Fibroblast of lung (primary cell): ENCODE measurements around the gene UBQLN3. TPM values are rescaled to one million over a fixed set of nuclear protein-coding genes. Genes with fewer than 3 reads are reported as not detected.

Source experiments
- DNase-seq, 2 donors: peaks; one replicate each; pipeline versions ENCODE4 v3.0.0 to v3.0.0-alpha.2; 2010; ENCODE audit warnings: low read depth in 2 of 2
- H2AFZ ChIP-seq: 2 replicates; pipeline ENCODE4 v1.5.1; 2012; ENCODE audit warnings: low read length, control low read depth, inconsistent platforms
- H3K27ac ChIP-seq: 2 replicates; pipeline ENCODE4 v1.5.1; 2011; ENCODE audit warnings: low read length, control low read depth; ENCODE audit not compliant: insufficient read depth
- H3K27me3 ChIP-seq: 2 replicates; pipeline ENCODE4 v1.5.1; 2011; ENCODE audit warnings: mild to moderate bottlenecking, low read length; ENCODE audit not compliant: control insufficient read depth, insufficient read depth
- H3K36me3 ChIP-seq: 2 replicates; pipeline ENCODE4 v1.5.1; 2011; ENCODE audit warnings: low read length; ENCODE audit not compliant: control insufficient read depth, insufficient read depth
- H3K4me1 ChIP-seq: 2 replicates; pipeline ENCODE4 v1.5.1; 2011; ENCODE audit warnings: low read length; ENCODE audit not compliant: control insufficient read depth, insufficient read depth; ENCODE audit errors: extremely low read depth
- H3K4me2 ChIP-seq: 2 replicates; pipeline ENCODE4 v1.5.1; 2011; ENCODE audit warnings: low read length, control low read depth; ENCODE audit not compliant: insufficient read depth; ENCODE audit errors: extremely low read depth
- H3K4me3 ChIP-seq, 4 experiments: fragments of 200-600 bp in 1 of 4; sonication (generic) in 1 of 4; replicated peaks in 1 of 4; 2 replicates each; pipeline ENCODE4 v1.5.1; 2011 to 2016; ENCODE audit warnings: low read length in 4 of 4, low read depth in 3 of 4, mild to moderate bottlenecking in 3 of 4, control low read depth in 2 of 4, inconsistent platforms in 1 of 4, mixed read lengths in 1 of 4; ENCODE audit not compliant: insufficient read depth in 1 of 4; ENCODE audit errors: control extremely low read depth in 1 of 4
- H3K79me2 ChIP-seq: 2 replicates; pipeline ENCODE4 v1.5.1; 2012; ENCODE audit warnings: mild to moderate bottlenecking, low read length, inconsistent platforms; ENCODE audit not compliant: control insufficient read depth, insufficient read depth
- H3K9ac ChIP-seq: 2 replicates; pipeline ENCODE4 v1.5.1; 2011; ENCODE audit warnings: mild to moderate bottlenecking, low read length, control low read depth; ENCODE audit not compliant: insufficient read depth
- H3K9me3 ChIP-seq: 2 replicates; pipeline ENCODE4 v1.5.1; 2012; ENCODE audit warnings: low read depth, low read length; ENCODE audit not compliant: control insufficient read depth, insufficient read depth
- H4K20me1 ChIP-seq: 2 replicates; pipeline ENCODE4 v1.5.1; 2011; ENCODE audit warnings: low read length; ENCODE audit not compliant: control insufficient read depth, insufficient read depth; ENCODE audit errors: extremely low read depth
- EZH2 ChIP-seq: IDR thresholded peaks from 2 replicates; pipeline ENCODE4 v1.5.1; 2012; ENCODE audit warnings: low read length, control low read depth, mild to moderate bottlenecking; ENCODE audit errors: missing control alignments
- polyA plus RNA-seq, 2 donors: library from polyadenylated mRNA; depleted of rRNA in 1 of 2; stranded (reverse) in 1 of 2; unstranded in 1 of 2; fragments of >200 nt; gene quantifications; 2 replicates each; pipeline ENCODE4 v1.2.1, GENCODE V29; 2011 to 2012; ENCODE audit warnings: missing spikeins in 1 of 2
- total RNA-seq: library from RNA; depleted of rRNA; stranded (reverse); fragments of >200 nt; gene quantifications from 2 replicates; pipeline ENCODE4 v1.2.1, GENCODE V29; 2014
- TF ChIP-seq, protein P1 (sequence below), 2 donors: IDR thresholded peaks in 1 of 2; conservative IDR thresholded peaks in 1 of 2; 1 replicate in 1 of 2; 2 replicates in 1 of 2; pipeline ENCODE4 v1.5.1; 2011 to 2012; ENCODE audit warnings: low read length in 2 of 2, control low read depth in 1 of 2, inconsistent platforms in 1 of 2, low read depth in 1 of 2, mild to moderate bottlenecking in 1 of 2

The UBQLN3 gene
- total and polyA plus RNA-seq, 2 donors (not counting 1 experiment from before 2014, with no cell fraction given) = 0.17 TPM; not detected in 1

DNA sequence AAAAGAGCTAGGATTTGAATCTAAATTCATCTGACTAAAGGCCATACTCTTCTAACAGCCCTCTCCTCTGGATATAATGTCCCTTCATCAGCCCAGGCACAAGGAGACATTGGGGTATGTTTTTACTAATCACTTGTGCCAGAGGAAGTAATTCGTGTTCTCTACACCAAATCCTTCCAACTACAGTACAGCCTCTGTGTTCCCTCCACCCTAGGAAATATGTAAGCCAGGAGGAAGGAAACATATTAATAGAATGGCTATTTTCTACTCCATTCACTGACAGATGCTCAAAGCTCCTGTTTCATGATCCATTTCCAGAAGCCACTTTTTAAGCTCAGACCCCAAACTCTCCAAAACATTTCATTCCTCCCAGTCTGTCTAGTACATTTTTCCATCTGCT lies 18.7 kb upstream of the UBQLN3 start:
- H3K27ac ChIP-seq = no peak overlapping the region
- H2AFZ ChIP-seq = no peak overlapping the region
- no peaks in the 10 kb centered on the region for H3K9me3 ChIP-seq
- no peaks in the 10 kb centered on the region for H3K4me1 ChIP-seq
- DNase-seq = no peak
- no peaks in the 10 kb centered on the region for H3K36me3 ChIP-seq
- no peaks in the 10 kb centered on the region for H3K27me3 ChIP-seq
- no peak overlapping the region for H3K4me2 ChIP-seq
- no peak overlapping the region for H3K4me3 ChIP-seq
- no peaks in the 10 kb centered on the region for H3K79me2 ChIP-seq
- no peaks in the 10 kb centered on the region for H4K20me1 ChIP-seq
- H3K9ac ChIP-seq = no peak overlapping the region
- TF ChIP-seq, protein P1, sequence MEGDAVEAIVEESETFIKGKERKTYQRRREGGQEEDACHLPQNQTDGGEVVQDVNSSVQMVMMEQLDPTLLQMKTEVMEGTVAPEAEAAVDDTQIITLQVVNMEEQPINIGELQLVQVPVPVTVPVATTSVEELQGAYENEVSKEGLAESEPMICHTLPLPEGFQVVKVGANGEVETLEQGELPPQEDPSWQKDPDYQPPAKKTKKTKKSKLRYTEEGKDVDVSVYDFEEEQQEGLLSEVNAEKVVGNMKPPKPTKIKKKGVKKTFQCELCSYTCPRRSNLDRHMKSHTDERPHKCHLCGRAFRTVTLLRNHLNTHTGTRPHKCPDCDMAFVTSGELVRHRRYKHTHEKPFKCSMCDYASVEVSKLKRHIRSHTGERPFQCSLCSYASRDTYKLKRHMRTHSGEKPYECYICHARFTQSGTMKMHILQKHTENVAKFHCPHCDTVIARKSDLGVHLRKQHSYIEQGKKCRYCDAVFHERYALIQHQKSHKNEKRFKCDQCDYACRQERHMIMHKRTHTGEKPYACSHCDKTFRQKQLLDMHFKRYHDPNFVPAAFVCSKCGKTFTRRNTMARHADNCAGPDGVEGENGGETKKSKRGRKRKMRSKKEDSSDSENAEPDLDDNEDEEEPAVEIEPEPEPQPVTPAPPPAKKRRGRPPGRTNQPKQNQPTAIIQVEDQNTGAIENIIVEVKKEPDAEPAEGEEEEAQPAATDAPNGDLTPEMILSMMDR (conservative IDR thresholded peaks at IDR 0.05 in 1 of 2, IDR thresholded peaks at IDR 0.05 in 1 of 2; ENCODE audit: low read depth in 1 of 2, low read length in 2 of 2) = no peak
- no peak for TF ChIP-seq EZH2

DNA sequence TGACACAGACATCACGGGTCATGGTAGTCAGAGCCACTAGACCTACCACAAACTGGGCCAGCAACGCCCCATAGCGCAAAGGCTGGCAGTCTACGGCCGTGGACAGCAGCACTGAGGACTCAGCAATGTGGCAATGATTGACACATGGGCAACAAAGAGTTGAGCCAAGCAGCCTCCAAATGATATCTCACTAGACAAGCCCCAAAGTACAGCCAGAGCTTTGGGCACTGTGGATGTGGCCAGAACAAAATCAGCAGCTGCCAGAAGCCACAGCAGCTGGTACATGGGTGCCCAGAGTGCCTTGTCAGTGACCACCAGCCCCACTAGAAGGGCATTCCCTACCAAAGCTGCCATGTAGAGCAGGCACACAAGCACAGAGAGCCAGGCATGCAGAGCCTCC lies 18.0 kb upstream of the UBQLN3 start:
- TF ChIP-seq, protein P1 (conservative IDR thresholded peaks at IDR 0.05 in 1 of 2, IDR thresholded peaks at IDR 0.05 in 1 of 2; ENCODE audit: low read depth in 1 of 2, low read length in 2 of 2) = no peak
- Histone ChIP-seq H3K4me3 (no peak overlapping the region), H3K27ac (no peak overlapping the region), H4K20me1 (no peaks in the 10 kb centered on the region), H3K9ac (no peak overlapping the region), H3K9me3 (no peaks in the 10 kb centered on the region), H3K4me2 (no peak overlapping the region), H3K4me1 (no peaks in the 10 kb centered on the region), H2AFZ (no peak overlapping the region), H3K79me2 (no peaks in the 10 kb centered on the region), H3K27me3 (no peaks in the 10 kb centered on the region), H3K36me3 (no peaks in the 10 kb centered on the region)
- DNase-seq = no peak

DNA sequence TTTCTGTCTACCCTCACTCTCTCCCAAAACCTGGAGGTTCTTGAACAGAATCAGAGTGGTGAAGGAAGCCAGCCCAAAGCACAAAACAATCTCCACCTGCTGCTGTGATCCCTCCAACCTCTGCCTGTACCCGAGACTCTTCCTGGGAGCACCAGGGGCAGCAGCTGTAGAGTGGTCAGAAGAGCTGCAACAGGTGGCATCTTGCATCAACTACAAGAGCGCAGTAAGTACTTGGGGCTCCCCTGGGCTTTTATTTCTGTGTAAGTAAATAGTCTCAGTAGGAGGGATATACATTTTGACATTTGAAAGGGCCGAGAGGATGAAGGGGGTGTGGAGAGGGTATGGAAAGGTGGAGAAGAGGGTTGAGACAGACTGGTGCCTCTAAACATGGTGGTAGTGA lies 15.0 kb upstream of the UBQLN3 start:
- TF ChIP-seq, protein P1 (conservative IDR thresholded peaks at IDR 0.05 in 1 of 2, IDR thresholded peaks at IDR 0.05 in 1 of 2; ENCODE audit: low read depth in 1 of 2, low read length in 2 of 2) = no peak
- TF ChIP-seq EZH2 = no peak
- Histone ChIP-seq H4K20me1 (no peaks in the 10 kb centered on the region), H3K36me3 (no peaks in the 10 kb centered on the region), H3K9ac (no peak overlapping the region), H3K27me3 (no peaks in the 10 kb centered on the region), H3K9me3 (no peaks in the 10 kb centered on the region), H3K4me3 (no peak overlapping the region), H3K4me1 (no peaks in the 10 kb centered on the region), H3K79me2 (no peaks in the 10 kb centered on the region), H3K4me2 (no peak overlapping the region), H3K27ac (no peak overlapping the region), H2AFZ (no peak overlapping the region)
- no peak for DNase-seq
